Endothelial cell of umbilical vein (primary cell): ENCODE results near the gene AFF1. TPM values are rescaled to one million over a fixed set of nuclear protein-coding genes. Genes with fewer than 3 reads are reported as not detected.

Experiments used
- BruUV-seq: library from RNA; stranded (reverse); fragments of 400-500 nt; replicated peaks from 2 replicates; lab custom pipeline; 2021; lab: Mats Ljungman, UMichigan
- CTCF ChIA-PET: fragments of 300-600, 350-600 bp; sonication (Branson Sonifier 250); formaldehyde crosslinking; loops from one replicate; lab custom pipeline; 2021; ENCODE audit warnings: antibody characterized with exemption, inconsistent platforms; lab: Charles Lee
- POLR2A ChIA-PET: fragments of 300-600, 350-600 bp; sonication (Branson Sonifier 250); formaldehyde crosslinking; loops from one replicate; lab custom pipeline; 2021; ENCODE audit warnings: antibody characterized with exemption, inconsistent platforms; lab: Charles Lee
- DNase-seq: peaks from one replicate; pipeline ENCODE4 v3.0.0-alpha.2; 2011; ENCODE audit warnings: low read depth, low spot score
- FAIRE-seq: peaks from 2 replicates; lab custom pipeline; 2011; peaks lifted over from hg19 to GRCh38; lab: Jason Lieb, UNC
- H2AFZ ChIP-seq: 2 replicates; pipeline ENCODE4 v1.6.0; 2012; ENCODE audit warnings: low read depth, low read length, control low read depth, inconsistent platforms
- H3K27ac ChIP-seq: 2 replicates; pipeline ENCODE4 v1.5.1; 2011; ENCODE audit warnings: low read depth, mild to moderate bottlenecking, control low read depth, low read length, moderate library complexity; ENCODE audit not compliant: insufficient read depth
- H3K27me3 ChIP-seq, 2 experiments: 2 replicates each; pipeline versions ENCODE4 v1.6.0 to v1.6.1; 2011; ENCODE audit warnings: low read length in 2 of 2, mixed read lengths in 1 of 2; ENCODE audit not compliant: control insufficient read depth in 2 of 2, insufficient read depth in 2 of 2
- H3K36me3 ChIP-seq, 2 experiments: 2 replicates in 1 of 2; 3 replicates in 1 of 2; pipeline ENCODE4 v1.5.1; 2011; ENCODE audit warnings: low read length in 2 of 2, mild to moderate bottlenecking in 1 of 2, moderate library complexity in 1 of 2; ENCODE audit not compliant: control insufficient read depth in 2 of 2, insufficient read depth in 2 of 2; ENCODE audit errors: extremely low read depth in 1 of 2
- H3K4me1 ChIP-seq: 3 replicates; pipeline ENCODE4 v1.5.1; 2011; ENCODE audit warnings: mild to moderate bottlenecking, low read length; ENCODE audit not compliant: control insufficient read depth, insufficient read depth; ENCODE audit errors: extremely low read depth
- H3K4me2 ChIP-seq: 2 replicates; pipeline ENCODE4 v1.6.1; 2011; ENCODE audit warnings: low read length, control low read depth, mixed read lengths; ENCODE audit not compliant: insufficient read depth
- H3K4me3 ChIP-seq, 3 experiments: fragments of 200-600 bp in 1 of 3; sonication (generic), shearing (Covaris generic) in 1 of 3; replicated peaks in 1 of 3; 2 replicates each; pipeline ENCODE4 v1.5.1; 2011 to 2016; ENCODE audit warnings: control low read depth in 3 of 3, low read length in 3 of 3, mild to moderate bottlenecking in 2 of 3, inconsistent platforms in 1 of 3, low read depth in 1 of 3, moderate library complexity in 1 of 3; ENCODE audit not compliant: insufficient read depth in 1 of 3
- H3K79me2 ChIP-seq: 2 replicates; pipeline ENCODE4 v1.6.0; 2012; ENCODE audit warnings: low read length, inconsistent platforms; ENCODE audit not compliant: control insufficient read depth, insufficient read depth
- H3K9ac ChIP-seq: replicated peaks from 2 replicates; pipeline ENCODE3; 2011; ENCODE audit warnings: low read length, control low read depth; ENCODE audit not compliant: insufficient read depth; ENCODE audit errors: extremely low read depth
- H3K9me1 ChIP-seq: replicated peaks from 3 replicates; pipeline ENCODE4 v1.6.0; 2011; ENCODE audit warnings: mild to moderate bottlenecking, low read length; ENCODE audit not compliant: control insufficient read depth, insufficient read depth; ENCODE audit errors: extremely low read depth
- H3K9me3 ChIP-seq: replicated peaks from 2 replicates; pipeline ENCODE4 v1.5.1; 2012; ENCODE audit warnings: low read length, inconsistent platforms; ENCODE audit not compliant: control insufficient read depth, insufficient read depth
- H4K20me1 ChIP-seq: replicated peaks from 2 replicates; pipeline ENCODE3; 2011; ENCODE audit warnings: mild to moderate bottlenecking, low read length; ENCODE audit not compliant: control insufficient read depth, insufficient read depth; ENCODE audit errors: extremely low read depth
- EZH2 ChIP-seq: IDR thresholded peaks from 2 replicates; pipeline ENCODE4 v1.6.1; 2012; ENCODE audit warnings: borderline replicate concordance, low read depth, mild to moderate bottlenecking, moderate library complexity, low read length, inconsistent platforms; ENCODE audit not compliant: severe bottlenecking
- GATA2 ChIP-seq: IDR thresholded peaks from 2 replicates; pipeline ENCODE4 v1.7.0; 2011; ENCODE audit warnings: low read depth, mild to moderate bottlenecking, moderate library complexity, mixed read lengths, low read length; ENCODE audit not compliant: insufficient read length, insufficient read depth
- JUN ChIP-seq: IDR thresholded peaks from 2 replicates; pipeline ENCODE4 v1.6.1; 2011; ENCODE audit warnings: borderline replicate concordance, low read depth; ENCODE audit not compliant: insufficient read length, insufficient read depth
- MYC ChIP-seq: IDR thresholded peaks from one replicate; pipeline ENCODE4 v1.6.1; 2011; ENCODE audit warnings: mild to moderate bottlenecking, low read depth, low read length
- POLR2A ChIP-seq: IDR thresholded peaks from 2 replicates; pipeline ENCODE4 v1.6.1; 2012; ENCODE audit warnings: low read depth, mild to moderate bottlenecking, control low read depth, low read length
- POLR2AphosphoS5 ChIP-seq: IDR thresholded peaks from 2 replicates; pipeline ENCODE4 v1.6.1; 2012; ENCODE audit warnings: low read depth, mild to moderate bottlenecking, control low read depth, low read length, moderate library complexity; ENCODE audit not compliant: insufficient read depth
- dilution Hi-C: fragments of 300-500 bp; cut with MboI; formaldehyde crosslinking; loops from one replicate; pipeline ENCODE4 v1.15.0; 2019; ENCODE audit warnings: low sequenced_read_pairs; ENCODE audit not compliant: extremely low pct_ligation_motif_present
- intact Hi-C: fragments of 100-400 bp; cut with micrococcal nuclease; formaldehyde crosslinking; loops from one replicate; pipeline ENCODE4 v1.10.0; 2022
- polyA plus RNA-seq, 4 experiments: library from polyadenylated mRNA; depleted of rRNA in 3 of 4; stranded (reverse) in 3 of 4; unstranded in 1 of 4; fragments of >200 nt; gene quantifications; 2 replicates each; pipeline versions ENCODE4 v1.2.1 to v1.2.3, GENCODE V29; 2011 to 2012; ENCODE audit warnings: missing spikeins in 1 of 4
- total RNA-seq: library from RNA; stranded (reverse); gene quantifications from 2 replicates; pipeline ENCODE4 v1.2.3, GENCODE V29; 2021

AFF1 gene
- total and polyA plus RNA-seq, 2 donors (not counting 3 experiments of a cell fraction or from before 2014, with no cell fraction given): 26.2 to 106 TPM

GRCh38 chr4:86890790-86891189 is 44.0 kb upstream of the AFF1 start:
- Histone ChIP-seq H3K27ac (no peak overlapping the region), H3K27me3 (no peaks in the 10 kb centered on the region), H3K4me2 (no peak overlapping the region), H3K4me1 (peaks cover 25% of the 10 kb centered on the region), H3K9me1 (no peaks in the 10 kb centered on the region), H3K36me3 (no peaks in the 10 kb centered on the region), H3K9ac (no peak overlapping the region), H4K20me1 (no peaks in the 10 kb centered on the region), H3K9me3 (no peaks in the 10 kb centered on the region), H3K79me2 (no peaks in the 10 kb centered on the region), H3K4me3 (no peak overlapping the region), H2AFZ (no peak overlapping the region)
- TSS peak; percentile 26 for BruUV-seq
- TF ChIP-seq GATA2: no peak
- no peak for TF ChIP-seq JUN
- TF ChIP-seq EZH2: no peak
- no peak for TF ChIP-seq POLR2AphosphoS5
- TF ChIP-seq POLR2A: no peak
- no peak for TF ChIP-seq MYC
- intact Hi-C loops: loop anchor here (2.0 to 10.0 kb wide), 2 partner anchors 46 to 666 kb away; no protein-coding TSS in a partner anchor
- CTCF ChIA-PET: interaction anchor here (0.6 to 5.0 kb wide), 4 partner anchors 64 to 395 kb away, joined by 3 to 64 read pairs (median 4); no protein-coding TSS in a partner anchor
- dilution Hi-C loops: no loop called here
- DNase-seq (peak; percentile 45), FAIRE-seq (no peak)
- POLR2A ChIA-PET: interaction anchor here (0.6 kb wide), 1 partner anchor 48 kb away, joined by 5 read pairs; no protein-coding TSS in a partner anchor
